Measurements from ENCODE around the gene MX2.
A peak's percentile ranks its signal among the peaks of the same experiment; 100 is the strongest.

MX2 gene

GRCh38 chr21:41365377-41366107 is 3.7 kb downstream of the MX2 start:
- DNase-seq: no peak

- DNase-seq: no peak
Measured at GRCh38 chr21:41366522-41367151, 4.8 kb downstream of the MX2 start.

GRCh38 chr21:41367301-41367944 is 5.6 kb downstream of the MX2 start:
- no peak for DNase-seq

GRCh38 chr21:41367945-41368734 is 6.3 kb downstream of the MX2 start:
- DNase-seq: no peak

GRCh38 chr21:41368735-41369104 is 6.9 kb downstream of the MX2 start:
- DNase-seq: no peak

- peak; percentile 69 for DNase-seq
Measured at GRCh38 chr21:41369105-41369919, 7.5 kb downstream of the MX2 start.

- DNase-seq: no peak
Measured at GRCh38 chr21:41369920-41370839, 8.4 kb downstream of the MX2 start.

GRCh38 chr21:41370840-41371684 is 9.2 kb downstream of the MX2 start:
- DNase-seq: no peak

- DNase-seq: no peak
Measured at GRCh38 chr21:41371685-41372030, 9.8 kb downstream of the MX2 start.

GRCh38 chr21:41373253-41373652 is 11.4 kb downstream of the MX2 start:
- DNase-seq: no peak

- DNase-seq: no peak
Measured at GRCh38 chr21:41373763-41374162, 11.9 kb downstream of the MX2 start.

- no peak for DNase-seq
Measured at GRCh38 chr21:41374177-41374712, 12.4 kb downstream of the MX2 start.

GRCh38 chr21:41374867-41375533 is 13.2 kb downstream of the MX2 start:
- no peak for DNase-seq

- DNase-seq: no peak
Measured at GRCh38 chr21:41375875-41376274, 14.0 kb downstream of the MX2 start.

- DNase-seq: no peak
Measured at GRCh38 chr21:41377715-41378114, 15.9 kb downstream of the MX2 start.

- DNase-seq: no peak
Measured at GRCh38 chr21:41378849-41379248, 17.0 kb downstream of the MX2 start.

- no peak for DNase-seq
Measured at GRCh38 chr21:41379901-41380300, 18.1 kb downstream of the MX2 start.

- no peak for DNase-seq
Measured at GRCh38 chr21:41381731-41382130, 19.9 kb downstream of the MX2 start.

- DNase-seq: no peak
Measured at GRCh38 chr21:41387042-41387819, 25.4 kb downstream of the MX2 start.

Measured in retina (tissue), 1 donor.